ENCODE measurements around the gene SLC22A13. TPM values are rescaled to one million over a fixed set of nuclear protein-coding genes. Genes with fewer than 3 reads are reported as not detected.

Gene SLC22A13
- total and polyA plus RNA-seq, 2 donors (not counting 3 experiments of a cell fraction or from before 2014, with no cell fraction given), result 0.11 to 0.53 TPM

DNA sequence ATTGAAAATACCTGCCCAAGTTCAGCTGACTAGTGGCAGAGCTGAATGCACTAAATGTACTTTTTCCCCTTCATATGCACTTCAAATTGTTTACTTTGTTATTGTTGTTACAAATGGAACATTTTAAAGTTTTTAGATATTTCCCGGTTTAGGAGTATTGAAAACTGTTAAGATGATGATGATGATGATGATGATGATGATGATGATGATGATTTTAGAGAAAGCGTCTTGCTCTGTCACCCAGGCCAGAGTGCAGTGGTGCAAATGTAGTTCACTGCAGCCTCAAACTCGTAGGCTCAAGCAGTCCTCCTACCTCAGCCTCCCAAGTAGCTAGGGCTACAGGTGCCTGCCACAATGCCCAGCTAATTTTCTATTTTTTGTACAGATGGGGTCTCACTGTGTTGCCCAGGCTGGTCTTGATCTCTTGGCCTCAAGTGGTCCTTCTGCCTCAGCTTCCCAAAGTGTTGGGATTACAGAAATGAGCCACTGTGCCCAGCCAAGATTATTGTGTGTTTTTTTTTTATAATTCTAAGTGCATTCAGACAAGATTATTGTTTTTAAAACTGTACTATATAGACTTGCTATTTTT is 45.9 kb upstream of the SLC22A13 start:
- Histone ChIP-seq H3K79me2 (ENCODE audit: control insufficient read depth, insufficient read depth, low read length) (peaks cover under 1% of the 10 kb centered on the region), H3K4me3 (replicated peaks in 1 of 3; ENCODE audit: insufficient read depth in 1 of 3, low read depth in 1 of 3, low read length in 3 of 3) (no peak overlapping the region), H3K9me1 (replicated peaks; ENCODE audit: control insufficient read depth, extremely low read depth, insufficient read depth, low read length) (no peaks in the 10 kb centered on the region), H3K27me3 (ENCODE audit: control insufficient read depth in 2 of 2, insufficient read depth in 2 of 2, low read length in 2 of 2) (no peaks in the 10 kb centered on the region), H2AFZ (ENCODE audit: low read depth, low read length) (no peak overlapping the region), H3K4me1 (ENCODE audit: control insufficient read depth, extremely low read depth, insufficient read depth, low read length) (no peaks in the 10 kb centered on the region), H3K36me3 (ENCODE audit: control insufficient read depth in 2 of 2, extremely low read depth in 1 of 2, insufficient read depth in 2 of 2, low read length in 2 of 2) (peaks cover 6 to 7% of the 10 kb centered on the region in 2 experiments), H3K9me3 (replicated peaks; ENCODE audit: control insufficient read depth, insufficient read depth, low read length) (no peaks in the 10 kb centered on the region), H3K27ac (ENCODE audit: insufficient read depth, low read depth, low read length) (no peak overlapping the region), H3K4me2 (ENCODE audit: insufficient read depth, low read length) (no peak overlapping the region), H3K9ac (replicated peaks; ENCODE audit: extremely low read depth, insufficient read depth, low read length) (no peak overlapping the region), H4K20me1 (replicated peaks; ENCODE audit: control insufficient read depth, extremely low read depth, insufficient read depth, low read length) (no peaks in the 10 kb centered on the region)
- DNase-seq (ENCODE audit: low read depth, low spot score) (no peak), FAIRE-seq (no peak)
- BruUV-seq (replicated peaks), result no TSS peak
- intact Hi-C loops (cut with micrococcal nuclease), result no loop called here
- dilution Hi-C loops (cut with MboI; ENCODE audit: extremely low pct_ligation_motif_present, low sequenced_read_pairs), result no loop called here
- ChIA-PET POLR2A (no interaction called here), CTCF (no interaction called here)
- no peak for TF ChIP-seq FOS (IDR thresholded peaks at IDR 0.05; ENCODE audit: borderline replicate concordance, insufficient read depth, low read length)

DNA sequence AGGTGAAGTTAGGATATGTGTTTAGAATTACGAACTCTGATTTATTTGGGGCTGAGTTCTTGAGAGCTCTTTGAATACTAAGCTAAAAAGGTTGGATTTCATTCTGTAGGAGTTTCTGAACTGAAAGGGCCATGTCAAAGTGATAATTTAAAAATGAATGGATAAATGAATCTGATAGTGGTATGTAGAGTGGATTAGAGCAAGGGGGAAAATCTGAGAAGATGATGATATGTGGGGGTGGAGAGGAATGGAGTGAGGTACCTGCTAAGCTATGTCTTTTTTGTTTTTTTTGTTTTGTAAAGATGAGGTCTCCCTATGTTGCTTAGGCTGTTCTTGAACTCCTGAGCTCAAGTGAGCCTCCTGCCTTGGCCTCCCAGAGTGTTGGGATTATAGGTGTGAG is 44.6 kb upstream of the SLC22A13 start:
- intact Hi-C loops (cut with micrococcal nuclease) (no loop called here), dilution Hi-C loops (cut with MboI; ENCODE audit: extremely low pct_ligation_motif_present, low sequenced_read_pairs) (no loop called here)
- BruUV-seq (replicated peaks), result no TSS peak
- no peak overlapping the region for H3K4me3 ChIP-seq (replicated peaks in 1 of 3; ENCODE audit: insufficient read depth in 1 of 3, low read depth in 1 of 3, low read length in 3 of 3)
- H3K9me3 ChIP-seq (replicated peaks; ENCODE audit: control insufficient read depth, insufficient read depth, low read length), result no peaks in the 10 kb centered on the region
- H4K20me1 ChIP-seq (replicated peaks; ENCODE audit: control insufficient read depth, extremely low read depth, insufficient read depth, low read length), result no peaks in the 10 kb centered on the region
- no peaks in the 10 kb centered on the region for H3K27me3 ChIP-seq (ENCODE audit: control insufficient read depth in 2 of 2, insufficient read depth in 2 of 2, low read length in 2 of 2)
- H3K4me1 ChIP-seq (ENCODE audit: control insufficient read depth, extremely low read depth, insufficient read depth, low read length), result no peaks in the 10 kb centered on the region
- H3K27ac ChIP-seq (ENCODE audit: insufficient read depth, low read depth, low read length), result no peak overlapping the region
- H3K9me1 ChIP-seq (replicated peaks; ENCODE audit: control insufficient read depth, extremely low read depth, insufficient read depth, low read length), result no peaks in the 10 kb centered on the region
- no peaks in the 10 kb centered on the region for H3K79me2 ChIP-seq (ENCODE audit: control insufficient read depth, insufficient read depth, low read length)
- H3K4me2 ChIP-seq (ENCODE audit: insufficient read depth, low read length), result no peak overlapping the region
- FAIRE-seq, result no peak
- CTCF ChIA-PET, result no interaction called here
- H3K9ac ChIP-seq (replicated peaks; ENCODE audit: extremely low read depth, insufficient read depth, low read length), result no peak overlapping the region
- DNase-seq (ENCODE audit: low read depth, low spot score), result no peak
- POLR2A ChIA-PET, result no interaction called here
- H3K36me3 ChIP-seq (ENCODE audit: control insufficient read depth in 2 of 2, extremely low read depth in 1 of 2, insufficient read depth in 2 of 2, low read length in 2 of 2), result peaks cover 6 to 7% of the 10 kb centered on the region in 2 experiments
- H2AFZ ChIP-seq (ENCODE audit: low read depth, low read length), result no peak overlapping the region
- TF ChIP-seq JUN (IDR thresholded peaks at IDR 0.05; ENCODE audit: borderline replicate concordance, insufficient read depth, insufficient read length, low read depth) (no peak), EZH2 (IDR thresholded peaks at IDR 0.05; ENCODE audit: borderline replicate concordance, low read depth, low read length, severe bottlenecking) (no peak), MYC (IDR thresholded peaks at IDR 0.05; ENCODE audit: low read depth, low read length) (no peak)

Measured in endothelial cell of umbilical vein (primary cell).